A172 (cell line): ENCODE data around the gene CCL11. TPM values are rescaled to one million over a fixed set of nuclear protein-coding genes. Genes with fewer than 3 reads are reported as not detected.
"Not testable (repeated sequence)": the region's sequence is repeated elsewhere in the genome, so short reads cannot be mapped to it uniquely, and the experiment has no call there.

Experiments used
- DNase-seq: peaks from one replicate; pipeline ENCODE4 v3.0.0-alpha.2; 2015; ENCODE audit warnings: low spot score
- total RNA-seq: library from RNA; depleted of rRNA; stranded (reverse); fragments of >200 nt; shearing (Covaris generic); gene quantifications from 2 replicates; pipeline ENCODE4 v1.2.3, GENCODE V29; 2014; rRNA removed

The CCL11 gene
- total RNA-seq, 1 experiment from 2014 or later = not detected

DNA sequence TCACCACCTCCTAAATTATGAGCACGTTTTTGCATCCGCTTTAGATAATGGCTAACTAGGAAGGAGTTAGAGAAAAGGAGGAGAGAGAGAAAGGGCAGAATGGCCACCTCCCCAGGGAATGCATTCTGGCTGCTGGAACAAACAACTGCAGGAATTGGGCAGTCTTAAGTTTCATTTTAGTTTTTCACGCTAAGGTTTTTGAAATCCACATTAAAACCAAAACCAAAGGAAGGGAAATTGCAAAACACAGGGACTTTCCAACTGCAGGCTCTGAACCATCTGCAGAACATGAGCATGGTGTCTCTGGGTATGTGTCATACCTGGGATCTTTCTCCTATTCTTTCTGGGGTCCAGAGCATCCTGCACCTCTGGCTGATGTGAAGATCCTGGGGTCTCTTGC is 21.6 kb downstream of the CCL11 start:
- no peak for DNase-seq

- DNase-seq = no peak
These were observed 22.8 kb downstream of the CCL11 start for GRCh38 chr17:34308371-34308770.

GRCh38 chr17:34311291-34311690 is 25.7 kb downstream of the CCL11 start:
- no peak for DNase-seq

DNA sequence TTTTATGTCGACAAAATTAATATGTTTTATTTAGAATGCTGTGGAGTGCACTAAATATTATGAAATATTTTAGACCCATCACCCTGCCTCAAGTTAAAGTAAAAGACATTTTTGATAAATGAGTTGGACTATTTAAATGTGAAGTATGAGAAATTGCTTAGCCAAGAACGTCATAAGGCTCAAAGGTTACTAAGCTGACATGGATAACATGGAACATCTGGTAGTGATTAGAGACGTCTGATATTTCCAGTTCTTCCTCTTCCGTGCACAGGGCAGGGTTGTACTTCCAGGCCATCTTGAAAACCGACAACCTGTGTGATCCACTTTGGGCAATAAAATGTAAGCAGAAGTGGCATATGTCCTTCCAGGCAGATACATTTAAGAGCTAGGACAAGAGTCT is 26.5 kb downstream of the CCL11 start:
- DNase-seq = no peak

DNA sequence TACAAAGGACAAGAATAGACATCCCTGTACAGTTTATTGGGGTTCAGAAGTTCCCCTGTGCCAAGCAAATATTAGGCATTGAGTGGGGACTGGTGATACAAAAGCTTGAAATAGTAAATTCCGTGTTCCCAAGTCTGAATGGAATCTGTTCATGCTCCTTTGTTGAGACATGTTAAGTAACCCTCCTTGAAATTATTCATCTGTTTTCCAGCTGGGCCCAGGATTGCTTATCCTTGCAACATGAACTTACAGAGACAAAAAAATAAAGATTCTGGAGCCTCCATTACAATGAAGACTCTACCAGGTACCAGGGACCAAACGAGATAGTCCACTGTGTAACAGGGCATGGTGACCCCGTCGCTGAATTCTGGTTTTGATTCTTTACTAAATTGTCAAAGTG is 27.6 kb downstream of the CCL11 start:
- DNase-seq = no peak

GRCh38 chr17:34314279-34314678 is 28.7 kb downstream of the CCL11 start:
- no peak for DNase-seq

DNA sequence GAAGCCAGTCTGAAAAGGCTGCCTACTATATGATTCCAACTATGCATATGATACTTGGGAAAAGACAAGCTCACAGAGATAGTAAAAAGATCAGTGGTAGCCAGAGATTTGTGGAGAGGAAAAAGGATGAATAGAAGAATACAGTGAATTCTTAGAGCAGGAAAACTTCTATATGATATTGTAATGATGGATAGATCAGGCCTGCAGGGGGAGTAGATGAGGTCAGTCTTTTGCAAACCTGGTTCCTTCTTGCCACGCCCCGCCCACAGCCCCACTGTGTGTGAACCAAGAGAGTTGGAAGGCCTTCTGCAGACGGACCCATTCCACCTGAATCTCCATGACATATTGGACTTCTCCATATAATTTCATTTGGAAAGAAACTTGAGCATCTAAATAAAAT is 32.9 kb downstream of the CCL11 start:
- no peak for DNase-seq

- no peak for DNase-seq
These were observed 33.5 kb downstream of the CCL11 start, which contains the start of gene CCL8 for GRCh38 chr17:34319039-34319483. TSS of gene CCL8 (plus strand) at chr17:34319435. CDS start at chr17:34319502, 67 bp downstream.

DNA sequence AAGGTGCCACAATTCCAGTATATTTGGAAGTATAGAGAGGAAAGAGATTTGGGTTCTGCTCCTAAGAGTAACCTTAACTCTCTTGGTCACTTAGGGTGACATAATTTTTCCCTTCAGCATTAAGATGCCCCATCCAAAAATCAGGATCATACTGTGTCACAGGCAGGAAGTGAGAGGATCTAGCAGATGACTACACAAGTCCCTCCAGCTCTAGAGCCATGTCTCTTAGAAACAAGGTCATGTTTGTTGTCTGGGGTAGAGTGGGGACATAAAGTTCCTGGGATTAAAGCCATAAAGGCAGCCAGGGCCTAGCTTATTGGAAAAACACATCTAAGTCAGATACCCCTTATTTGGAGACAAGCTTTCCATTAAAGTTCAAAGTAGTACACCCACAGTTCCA is 36.4 kb downstream of the CCL11 start:
- DNase-seq = no peak

DNA sequence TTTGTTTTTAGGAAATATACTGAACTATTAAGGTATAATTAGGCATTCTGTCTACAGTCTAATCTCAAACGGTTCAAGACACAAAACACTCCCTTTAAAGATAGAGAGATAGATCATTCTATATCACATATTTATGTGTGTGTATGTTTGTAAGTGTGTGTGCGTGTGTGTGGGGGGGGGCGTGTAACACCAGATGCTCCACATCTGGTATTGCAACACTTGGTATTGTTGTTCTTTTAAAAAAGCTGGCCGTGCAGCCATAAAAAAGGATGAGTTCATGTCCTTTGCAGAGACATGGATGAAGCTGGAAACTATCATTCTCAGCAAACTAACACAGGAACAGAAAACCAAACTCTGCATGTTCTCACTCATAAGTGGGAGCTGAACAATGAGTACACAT is 42.0 kb downstream of the CCL11 start:
- DNase-seq = not testable (repeated sequence)

DNA sequence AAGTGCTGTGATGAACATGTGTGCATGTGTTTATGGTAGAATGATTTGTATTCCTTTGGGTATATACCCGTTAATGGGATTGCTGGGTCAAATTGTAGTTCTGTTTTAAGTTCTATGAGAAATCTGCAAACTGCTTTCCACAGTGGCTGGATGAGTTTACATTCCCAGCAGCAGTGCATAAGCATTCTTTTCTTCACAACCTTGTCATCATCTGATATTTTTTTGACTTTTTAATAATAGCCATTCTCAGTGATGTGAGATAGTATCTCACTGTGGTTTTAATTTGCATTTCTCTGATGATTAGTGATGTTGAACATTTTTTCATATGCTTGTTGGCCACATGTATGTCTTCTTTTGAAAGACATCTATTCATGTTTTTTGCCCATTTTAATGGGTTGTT is 52.2 kb downstream of the CCL11 start:
- DNase-seq = no peak

Other genes starting within 250 kb of the CCL11 start
- 26.2 and 27.3 TPM in 2 replicates for gene CCL2, start 30.5 kb upstream of the CCL11 start, total RNA-seq
- gene CCL7, start 15.5 kb upstream of the CCL11 start, total RNA-seq = not detected in 2 replicates
- not detected in 2 replicates for gene CCL8, start 33.7 kb downstream of the CCL11 start, total RNA-seq
- gene CCL13, start 70.7 kb downstream of the CCL11 start, total RNA-seq = not detected in 2 replicates
- not detected in 2 replicates for gene CCL1, start 77.5 kb downstream of the CCL11 start, total RNA-seq